Measurements from ENCODE around the gene MYO9A.
"Not testable (repeated sequence)": the region's sequence is repeated elsewhere in the genome, so short reads cannot be mapped to it uniquely, and the experiment has no call there.

MYO9A gene

DNA sequence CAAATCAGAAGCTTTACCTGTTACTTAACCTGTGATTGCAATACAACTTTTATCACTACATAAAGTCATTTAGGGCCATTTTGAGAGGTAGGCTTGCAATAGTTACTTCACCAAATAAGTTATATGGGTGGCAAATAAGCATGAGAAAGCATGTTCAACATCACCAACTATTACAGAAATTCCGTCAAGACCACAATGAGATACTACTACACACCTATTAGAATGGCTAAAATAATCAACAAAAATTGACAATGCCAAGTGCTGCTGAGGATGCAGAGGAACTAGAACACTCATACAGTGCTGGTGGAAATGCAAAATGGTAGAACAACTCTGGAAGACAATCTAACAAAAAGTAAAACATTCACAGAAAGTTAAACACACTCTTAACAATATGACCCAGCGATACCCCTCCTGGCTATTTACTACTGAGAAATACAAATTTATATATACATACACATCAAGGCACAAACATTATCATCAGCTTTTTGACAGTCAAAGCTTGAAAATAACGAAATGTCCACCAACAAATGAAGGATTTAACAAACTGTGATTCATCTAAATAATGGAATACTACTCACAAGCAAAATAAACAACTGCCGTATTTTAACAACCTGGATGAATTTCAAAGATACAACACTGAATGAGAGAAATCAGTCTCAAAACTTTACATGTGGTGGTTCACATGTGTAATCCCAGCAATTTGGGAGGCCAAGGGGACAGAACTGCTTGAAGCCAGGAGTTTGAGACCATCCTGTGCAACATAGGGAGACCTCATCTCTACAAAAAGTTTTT lies 82.9 kb downstream of the MYO9A start:
- no peak for DNase-seq

DNA sequence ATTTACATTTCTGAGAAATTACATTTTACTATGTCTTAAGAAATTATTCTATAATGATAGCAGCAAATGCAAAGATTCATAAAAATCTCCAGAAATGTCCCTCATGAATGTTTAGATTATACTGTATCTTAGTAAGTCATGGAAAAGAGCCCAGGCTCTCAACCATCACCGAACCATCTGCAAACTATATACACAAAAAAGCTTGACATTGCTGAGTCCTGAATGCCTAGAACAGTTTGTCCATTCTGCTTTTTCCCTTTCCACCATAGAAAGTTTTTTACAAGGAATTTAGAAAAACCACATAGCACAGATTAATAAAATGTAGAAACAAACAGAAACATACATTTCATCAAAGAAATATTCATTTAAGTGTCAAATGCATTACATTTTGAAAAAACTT lies 83.6 kb downstream of the MYO9A start:
- DNase-seq = no peak

DNA sequence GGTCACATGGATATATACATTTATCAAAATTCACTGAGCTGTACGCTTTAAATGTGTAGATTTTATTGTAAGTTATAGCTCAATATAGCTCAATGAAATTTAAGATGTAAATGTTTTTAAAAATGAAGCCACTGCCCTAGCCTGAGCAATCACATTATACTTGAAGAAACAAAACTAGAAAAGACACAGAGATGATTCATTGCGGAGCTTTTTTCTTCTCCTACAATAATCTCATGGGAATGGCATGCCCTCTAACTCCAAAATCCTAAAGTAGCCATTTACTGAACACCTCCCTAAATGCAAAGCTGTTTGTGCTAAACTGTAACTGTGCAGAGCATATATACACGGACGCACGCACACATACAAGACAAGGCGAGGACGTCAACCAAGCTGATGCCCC lies 84.2 kb downstream of the MYO9A start:
- no peak for DNase-seq

DNA sequence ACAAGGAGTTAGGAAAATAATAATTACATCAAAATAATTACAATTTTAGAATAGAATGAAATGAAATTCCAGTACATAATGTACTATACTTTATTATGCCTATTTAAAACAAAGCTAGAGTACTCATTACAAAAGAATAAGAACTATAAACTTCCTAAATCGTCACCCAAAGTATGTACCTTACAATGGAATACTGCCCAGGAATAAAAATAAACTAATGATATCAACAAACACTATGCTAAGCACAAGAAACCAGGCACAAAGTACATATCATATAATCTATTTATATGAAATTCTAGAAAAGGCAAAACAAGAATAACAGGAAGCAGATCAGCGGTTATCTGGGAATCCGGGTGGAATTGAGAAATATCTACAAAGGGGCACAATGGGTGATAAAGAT lies 84.7 kb downstream of the MYO9A start:
- no peak for DNase-seq

DNA sequence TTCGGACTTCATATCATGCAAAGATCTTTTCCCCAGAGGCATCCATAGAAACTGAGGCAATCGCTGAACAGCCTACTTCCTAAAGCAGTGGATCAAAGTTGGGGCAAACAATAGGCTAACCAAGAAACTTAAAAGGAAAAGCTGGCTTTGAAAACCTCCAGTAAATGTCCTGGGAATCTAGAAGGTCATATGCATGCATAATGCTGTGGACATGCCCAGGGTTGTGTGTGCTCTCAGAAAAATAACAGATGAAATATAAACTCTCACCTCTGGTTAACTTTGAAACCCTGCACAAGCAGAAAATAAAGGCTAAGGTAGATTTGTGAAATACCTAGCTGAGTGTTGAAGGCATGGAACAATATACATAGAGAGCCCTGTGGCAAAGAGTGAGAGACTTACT lies 96.3 kb downstream of the MYO9A start:
- no peak for DNase-seq

DNA sequence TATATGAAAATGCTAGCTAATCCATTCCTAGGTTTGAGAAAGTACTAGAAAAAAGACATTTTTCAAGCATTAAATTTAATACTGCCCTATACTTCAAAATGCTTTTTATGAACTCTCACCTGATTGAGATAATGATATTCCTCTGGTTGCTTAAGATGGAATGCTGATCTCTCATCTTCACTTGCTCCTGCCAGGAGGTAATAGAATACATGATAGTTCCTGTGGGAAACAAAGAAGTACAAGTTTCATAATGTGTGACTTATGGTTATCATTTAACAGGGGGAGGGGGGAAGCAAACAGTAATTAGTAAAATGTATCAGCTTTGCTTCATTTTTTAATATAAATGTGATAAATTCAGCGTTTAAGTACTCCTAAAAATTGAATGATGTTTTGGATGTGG lies 97.2 kb downstream of the MYO9A start:
- no peak for DNase-seq

DNA sequence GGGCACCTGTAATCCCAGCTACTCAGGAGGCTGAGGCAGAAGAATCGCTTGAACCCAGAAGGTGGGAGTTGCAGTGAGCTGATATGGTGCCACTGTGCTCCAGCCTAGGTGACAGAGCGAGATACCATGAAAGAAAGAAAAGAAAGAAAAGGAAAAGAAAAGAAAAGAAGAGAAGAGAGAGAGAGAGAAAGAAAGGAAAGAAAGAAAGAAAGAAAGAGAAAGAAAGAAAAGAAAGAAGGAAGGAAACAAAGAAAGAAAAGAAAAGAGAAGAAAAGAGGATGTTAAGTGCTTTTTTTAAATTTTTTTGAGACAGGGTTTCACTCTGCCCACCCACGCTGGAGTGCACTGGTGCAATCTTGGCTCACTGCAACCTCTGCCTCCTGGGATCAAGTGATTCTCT lies 103.4 kb downstream of the MYO9A start:
- not testable (repeated sequence) for DNase-seq

DNA sequence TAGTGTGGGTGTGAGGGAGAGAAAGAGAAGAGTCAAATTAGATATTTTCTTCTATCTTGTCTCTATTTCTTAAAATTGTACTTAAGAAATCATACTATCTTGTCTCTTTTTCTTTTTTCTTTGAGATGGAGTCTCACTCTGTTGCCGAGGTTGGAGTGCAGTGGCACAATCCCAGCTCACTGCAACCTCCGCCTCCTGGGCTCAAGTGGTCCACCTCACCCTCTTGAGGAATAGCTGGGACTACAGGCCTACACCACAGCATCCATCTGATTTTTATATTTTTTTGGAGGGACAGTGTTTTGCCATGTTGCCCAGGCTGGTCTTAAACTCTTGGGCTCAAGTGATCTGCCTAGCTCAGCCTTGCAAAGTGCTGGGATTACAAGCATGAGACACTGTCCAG lies 104.2 kb downstream of the MYO9A start:
- DNase-seq = no peak

DNA sequence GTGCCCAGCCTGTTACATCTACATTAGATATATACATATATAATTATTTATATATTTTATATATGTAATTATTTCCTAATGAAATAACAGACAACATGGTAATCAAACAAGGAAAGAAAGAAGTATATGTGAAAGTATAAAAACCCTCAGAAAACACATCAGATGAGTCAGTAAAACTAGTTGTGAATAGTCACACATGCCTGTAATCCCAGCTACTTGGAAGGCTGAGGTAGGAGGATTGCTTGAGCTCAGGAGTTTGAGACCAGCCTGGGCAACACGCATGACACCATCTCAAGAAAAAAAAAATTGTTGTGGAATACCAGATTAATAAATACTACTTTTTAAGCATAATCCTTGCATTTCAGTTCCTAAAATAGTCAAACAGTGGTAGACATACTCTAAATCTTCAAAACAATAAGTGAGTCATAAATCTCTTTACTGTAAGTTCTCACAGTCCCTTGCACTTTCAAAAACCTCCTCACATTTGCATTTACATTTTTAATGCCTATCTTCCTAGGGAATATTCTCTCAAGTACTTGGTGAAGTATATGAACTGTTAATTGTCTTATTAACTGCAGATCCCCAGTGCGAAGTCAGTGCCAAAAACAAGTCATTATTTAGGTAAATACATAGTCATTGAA lies 106.5 kb downstream of the MYO9A start:
- no peak for DNase-seq

DNA sequence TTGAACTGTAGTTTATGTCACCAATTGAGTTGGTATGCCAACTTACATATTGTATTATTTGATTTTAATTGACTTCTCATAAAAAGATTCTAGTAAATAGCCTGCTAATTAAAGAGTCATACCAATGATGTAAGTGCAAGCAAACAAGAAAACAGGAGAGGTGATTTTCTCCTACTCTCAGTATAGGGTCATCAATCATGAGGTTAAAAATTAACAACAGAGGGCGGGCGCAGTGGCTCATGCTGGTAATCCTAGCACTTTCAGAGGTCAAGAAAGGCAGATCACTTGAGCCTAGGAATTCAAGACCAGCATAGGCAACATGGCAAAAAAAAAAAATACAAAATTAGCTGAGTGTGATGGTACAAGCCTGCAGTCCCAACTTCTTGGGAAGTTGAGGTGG lies 108.7 kb downstream of the MYO9A start:
- DNase-seq = no peak

DNA sequence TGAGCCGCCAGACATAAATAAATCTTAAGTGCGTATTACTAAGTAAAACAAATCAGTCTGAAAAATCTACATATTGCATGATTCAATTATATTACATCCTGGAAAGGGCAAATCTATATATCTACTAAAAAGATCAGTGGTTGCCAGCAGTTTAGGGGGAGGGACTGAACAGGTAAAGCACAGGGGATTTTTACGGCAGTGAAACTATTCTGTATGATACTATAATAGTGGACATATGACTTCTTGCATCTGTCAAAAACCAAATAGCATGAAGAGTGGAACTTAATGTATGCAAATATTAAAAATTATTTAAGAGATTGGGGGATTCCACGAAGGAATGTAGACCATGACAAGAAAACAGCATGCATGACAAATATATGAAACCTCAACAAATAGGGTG lies 111.6 kb downstream of the MYO9A start:
- no peak for DNase-seq

DNA sequence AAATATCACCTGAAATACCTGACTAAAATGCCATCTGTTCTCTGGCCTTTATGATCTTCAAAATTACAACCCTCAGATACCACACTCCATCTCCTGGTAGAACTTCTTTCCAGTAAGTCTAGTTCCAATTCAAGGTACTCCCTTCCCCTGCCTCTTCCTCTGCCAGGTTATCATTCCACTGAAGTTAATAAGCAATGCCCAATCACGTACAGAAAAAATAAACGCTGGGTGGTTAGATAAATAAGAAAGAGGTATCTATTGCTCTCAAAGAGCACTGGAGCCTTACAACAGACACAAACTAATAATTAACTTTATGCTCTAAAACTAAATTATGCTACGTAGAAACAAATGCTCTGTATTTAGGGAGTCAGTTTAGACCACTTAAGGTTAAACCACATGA lies 112.5 kb downstream of the MYO9A start:
- DNase-seq = no peak

DNA sequence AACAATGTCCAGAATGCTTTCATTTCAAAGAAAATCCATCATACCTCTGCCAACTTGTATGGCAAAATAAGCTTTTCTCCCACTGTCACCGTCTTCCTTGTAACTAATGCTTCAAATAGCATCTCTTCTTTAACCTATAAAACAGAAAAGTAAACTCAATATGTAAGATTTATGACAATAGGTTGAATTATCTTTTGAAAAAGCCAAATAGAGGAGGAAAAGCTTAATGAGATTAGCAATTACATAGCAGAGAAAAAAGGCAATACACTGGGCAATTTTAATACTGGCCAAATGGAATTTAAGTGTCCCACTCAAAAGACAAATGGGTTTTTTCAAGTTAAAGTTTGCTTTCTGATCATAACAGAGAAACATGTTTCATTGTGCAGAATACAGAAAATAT lies 118.1 kb downstream of the MYO9A start:
- no peak for DNase-seq

DNA sequence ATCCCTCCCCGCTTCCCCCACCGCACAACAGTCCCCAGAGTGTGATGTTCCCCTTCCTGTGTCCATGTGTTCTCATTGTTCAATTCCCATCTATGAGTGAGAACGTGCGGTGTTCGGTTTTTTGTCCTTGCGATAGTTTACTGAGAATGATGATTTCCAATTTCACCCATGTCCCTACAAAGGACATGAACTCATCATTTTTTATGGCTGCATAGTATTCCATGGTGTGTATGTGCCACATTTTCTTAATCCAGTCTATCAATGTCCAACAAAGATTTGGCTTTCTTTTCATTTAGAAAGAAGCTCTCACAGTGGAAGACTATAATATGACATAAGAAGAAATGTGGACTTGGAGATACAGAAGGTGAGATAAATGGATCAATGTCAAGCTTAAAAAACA lies 119.2 kb downstream of the MYO9A start:
- DNase-seq = not testable (repeated sequence)

DNA sequence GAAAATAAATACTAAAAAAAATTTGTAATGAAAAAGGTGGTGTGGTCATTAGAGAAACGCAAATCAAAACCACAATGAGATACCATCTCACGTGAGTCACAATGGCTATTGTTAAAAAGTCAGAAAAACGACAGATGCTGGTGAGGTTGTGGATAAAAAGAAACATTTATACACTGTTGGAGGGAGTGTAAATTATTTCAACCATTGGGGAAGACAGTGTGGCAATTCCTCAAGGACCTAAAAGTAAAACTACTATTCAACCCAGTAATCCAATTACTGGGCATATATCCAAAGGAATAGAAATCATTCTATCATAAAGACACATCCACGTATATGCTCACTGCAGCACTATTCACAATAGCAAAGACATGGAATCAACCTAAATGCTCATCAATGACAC lies 120.3 kb downstream of the MYO9A start:
- DNase-seq = no peak

DNA sequence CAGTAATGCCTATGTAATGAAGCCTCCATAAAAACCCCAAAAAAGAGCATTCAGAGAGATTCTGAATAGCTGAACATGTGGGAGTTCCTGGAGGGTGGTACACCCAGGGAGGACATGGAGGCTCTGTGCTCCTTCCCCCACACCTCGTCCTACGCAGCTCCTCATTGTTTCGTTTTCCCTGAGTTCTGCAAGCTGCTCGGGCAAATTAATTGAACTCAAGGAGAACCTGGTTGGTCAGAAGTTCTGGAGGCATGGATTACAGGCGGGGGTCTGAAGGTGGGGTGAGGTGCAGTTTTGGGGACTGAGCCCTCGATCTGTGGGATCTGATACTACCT lies 142.2 kb downstream of the MYO9A start:
- DNase-seq = no peak

DNA sequence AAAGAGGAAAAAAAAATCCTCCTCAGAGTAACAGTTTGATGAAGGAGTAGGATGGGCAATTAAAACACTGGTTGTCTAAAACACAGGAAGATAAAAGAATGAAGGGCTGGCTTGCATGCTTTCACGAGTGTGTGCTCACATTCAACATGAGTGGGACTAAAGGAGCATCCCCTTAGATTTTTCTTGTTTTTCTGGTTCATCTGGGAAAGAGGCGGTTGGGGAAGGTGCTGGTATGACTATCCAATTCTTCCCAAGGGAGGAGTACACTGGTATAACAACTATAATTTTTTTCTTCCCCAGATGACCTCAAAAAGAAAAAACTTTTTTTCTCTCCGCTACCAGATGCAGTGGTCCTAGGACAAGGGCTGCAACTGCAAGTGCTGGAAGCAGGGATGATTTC lies 143.7 kb downstream of the MYO9A start:
- DNase-seq = no peak

DNA sequence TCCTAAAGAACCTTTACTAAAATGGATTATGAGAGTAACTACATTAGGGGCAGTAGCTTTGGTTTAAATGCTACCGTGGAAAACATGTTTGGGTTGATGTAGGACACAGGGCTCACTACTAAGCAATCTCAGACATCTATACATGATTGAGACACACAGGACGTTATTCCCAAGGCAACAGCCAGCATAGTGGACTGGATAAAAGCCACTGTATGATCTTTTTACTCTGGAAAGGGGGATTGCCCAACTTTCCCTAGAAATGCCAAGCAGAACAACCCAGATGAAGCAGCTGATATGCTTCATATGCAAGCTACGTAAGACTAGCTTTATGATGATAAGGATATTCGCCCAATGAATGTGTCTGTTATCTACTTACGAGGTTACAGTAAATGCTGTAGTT lies 144.6 kb downstream of the MYO9A start:
- DNase-seq = no peak

DNA sequence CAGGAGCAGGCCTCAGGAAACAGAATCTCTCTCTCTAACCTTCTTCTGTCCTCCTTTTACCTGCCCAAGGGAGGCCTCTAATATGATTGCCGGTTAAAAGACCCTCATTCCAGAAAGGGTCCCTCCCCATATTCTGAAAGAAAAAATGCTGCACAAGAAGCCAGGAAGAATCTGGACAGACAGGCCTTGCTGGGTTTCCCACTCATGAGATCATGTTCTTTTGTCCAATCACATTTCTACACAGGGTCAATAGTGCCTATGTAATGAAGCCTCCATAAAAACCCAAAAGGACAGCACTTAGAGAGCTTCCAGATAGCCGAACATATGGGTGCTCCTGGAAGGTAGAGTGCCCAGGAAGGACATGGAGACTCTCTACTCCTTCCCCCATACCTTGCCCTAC lies 146.0 kb downstream of the MYO9A start:
- DNase-seq = no peak

DNA sequence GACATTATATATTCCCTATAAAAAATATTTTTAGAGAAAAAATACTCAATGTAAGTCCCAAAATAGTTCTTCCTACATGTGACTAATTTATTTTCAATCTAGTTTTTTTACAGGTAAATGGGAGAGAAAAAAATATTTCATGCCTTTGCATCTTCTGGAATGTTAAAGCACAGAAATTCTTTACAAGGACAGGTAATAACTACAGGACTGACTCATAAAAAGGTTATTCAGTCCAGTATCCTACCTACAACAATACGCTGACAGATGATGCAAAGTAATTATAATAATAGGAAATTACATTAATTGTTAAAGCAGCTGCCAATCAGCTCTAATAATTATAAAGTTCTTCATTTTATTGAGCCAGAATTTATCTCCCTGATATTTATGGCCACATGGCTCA lies 147.5 kb downstream of the MYO9A start:
- no peak for DNase-seq

DNA sequence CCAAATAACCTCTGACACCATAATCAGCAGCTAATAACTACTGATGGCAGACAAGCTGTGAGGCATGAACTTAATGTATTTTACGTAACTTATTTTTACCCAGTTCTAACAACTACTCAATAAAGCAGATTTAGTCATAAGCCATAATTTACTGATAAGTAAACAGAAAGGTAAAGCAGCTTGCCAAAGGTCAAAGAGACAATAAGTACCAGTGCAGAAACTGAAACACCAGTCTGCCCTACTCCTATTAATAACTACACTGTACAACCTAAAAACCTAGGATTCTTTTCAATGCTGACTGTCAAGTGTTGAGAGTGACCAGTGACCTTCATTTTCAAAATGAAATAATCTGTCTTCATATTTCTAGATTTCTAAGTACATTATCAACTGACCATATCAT lies 155.4 kb downstream of the MYO9A start:
- DNase-seq = no peak

DNA sequence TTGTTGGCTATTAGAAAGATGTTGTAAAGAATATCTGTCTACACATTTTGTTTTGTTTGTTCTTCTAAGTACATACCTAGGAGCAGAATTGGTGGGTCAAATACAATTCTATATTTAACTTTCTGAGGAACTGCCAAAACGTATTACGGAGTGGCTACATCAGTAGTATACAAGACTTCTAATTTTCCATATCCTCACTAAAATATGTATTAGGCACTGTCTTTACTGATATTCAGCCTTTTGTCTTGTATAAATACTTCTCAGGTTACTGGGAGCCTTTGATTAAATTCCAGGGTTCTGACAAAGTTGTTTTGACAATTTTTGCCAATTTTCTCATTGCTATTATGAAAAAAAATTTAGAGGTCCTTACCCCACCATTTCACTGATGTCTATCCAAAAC lies 160.9 kb downstream of the MYO9A start:
- DNase-seq = no peak

DNA sequence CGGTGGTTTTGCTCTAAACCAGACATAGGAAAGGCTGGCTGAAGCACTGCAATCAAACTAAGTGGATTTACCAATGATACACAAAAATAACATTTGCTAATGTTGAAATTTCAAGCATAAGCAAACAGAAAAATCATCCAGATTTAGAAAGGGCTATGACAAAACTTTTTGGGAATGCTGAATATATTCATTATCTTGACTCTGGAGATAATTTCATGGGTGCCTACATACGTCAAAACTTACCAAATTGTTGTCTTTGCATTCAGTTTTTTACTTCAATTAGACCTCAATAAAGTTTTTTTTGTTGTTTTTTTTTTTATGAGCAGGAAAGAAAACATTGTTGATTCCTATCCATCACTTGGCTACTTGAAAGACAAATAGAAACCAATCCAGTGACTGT lies 166.8 kb downstream of the MYO9A start:
- no peak for DNase-seq

DNA sequence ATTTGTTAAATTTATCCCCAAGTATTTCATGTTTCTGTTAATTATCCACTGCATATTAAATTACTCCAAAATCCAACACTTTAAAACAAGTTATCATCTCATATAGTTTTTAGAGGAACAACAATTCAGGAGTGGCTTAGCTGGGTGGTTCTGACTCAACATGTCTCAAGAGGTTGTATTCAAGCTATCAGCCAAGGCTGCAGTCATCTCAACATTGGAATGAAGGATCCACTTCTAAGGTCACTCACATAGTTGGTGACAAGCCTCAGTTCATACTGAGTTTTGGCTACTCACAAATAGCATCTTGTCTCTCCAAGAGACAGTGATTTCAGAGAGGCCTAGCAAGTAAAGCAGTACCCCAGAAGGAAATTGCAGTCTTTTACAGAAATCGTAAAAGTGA lies 172.9 kb downstream of the MYO9A start:
- no peak for DNase-seq

DNA sequence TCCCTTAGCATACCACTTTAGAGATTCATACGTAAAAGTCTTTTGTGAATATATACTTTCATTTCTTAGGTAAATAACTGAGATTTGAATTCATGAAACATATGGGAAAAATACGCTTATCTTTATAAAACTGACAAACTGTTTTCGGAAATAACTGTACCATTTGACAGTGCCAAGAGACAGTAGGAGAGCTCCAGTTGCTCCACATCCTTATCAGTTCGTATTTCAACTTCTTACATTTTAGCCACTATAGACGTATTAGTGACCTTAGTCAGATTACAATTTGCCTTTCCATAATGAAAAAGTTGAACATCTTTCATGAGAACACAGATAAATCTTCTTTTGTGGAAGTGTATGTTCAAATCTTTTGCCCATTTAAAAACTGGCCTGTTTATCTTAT lies 174.1 kb downstream of the MYO9A start:
- no peak for DNase-seq
